GM12891 (cell line): ENCODE data around the gene C19orf73.

ENCODE experiments used
- POLR2A ChIP-seq: IDR thresholded peaks from 2 replicates; pipeline ENCODE4 v1.6.1; 2011; ENCODE audit warnings: low read depth, low read length, control low read depth
- SPI1 ChIP-seq: IDR thresholded peaks from 2 replicates; pipeline ENCODE4 v1.6.1; 2011; ENCODE audit warnings: low read depth, low read length, control low read depth
- TAF1 ChIP-seq: IDR thresholded peaks from 2 replicates; pipeline ENCODE4 v1.6.1; 2011; ENCODE audit warnings: low read depth, low read length, control low read depth

DNA sequence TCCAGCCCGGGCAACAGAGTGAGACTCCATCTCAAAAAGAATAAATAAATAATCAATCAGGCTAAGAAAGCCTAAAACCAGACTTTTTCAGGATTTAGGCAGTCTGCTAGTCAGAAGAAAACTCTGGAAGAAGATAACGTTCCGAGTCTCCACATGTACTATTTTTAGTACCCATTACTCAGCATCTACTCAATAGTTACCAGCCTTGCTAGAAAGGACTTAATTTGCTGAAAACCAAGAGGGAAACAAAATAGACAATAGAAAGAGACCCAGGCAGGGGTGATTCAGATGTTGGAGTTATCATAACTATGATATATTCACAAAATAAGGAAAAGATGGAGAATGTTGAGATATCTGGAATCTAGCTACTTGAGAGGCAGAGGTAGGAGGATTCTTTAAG is 8.4 kb downstream of the C19orf73 start:
- TF ChIP-seq SPI1 = no peak
- no peak for TF ChIP-seq POLR2A
- no peak for TF ChIP-seq TAF1
